ENCODE measurements around the gene CNDP2. TPM values are rescaled to one million over a fixed set of nuclear protein-coding genes. Genes with fewer than 3 reads are reported as not detected.

CNDP2 gene
- total RNA-seq, result 37.9 and 52.4 TPM in 2 replicates

GRCh38 chr18:74495581-74496507 is at the start of gene CNDP2:
TSS of gene CNDP2 (plus strand) at chr18:74496363. CDS start at chr18:74499974, 3,611 bp downstream.

DNA sequence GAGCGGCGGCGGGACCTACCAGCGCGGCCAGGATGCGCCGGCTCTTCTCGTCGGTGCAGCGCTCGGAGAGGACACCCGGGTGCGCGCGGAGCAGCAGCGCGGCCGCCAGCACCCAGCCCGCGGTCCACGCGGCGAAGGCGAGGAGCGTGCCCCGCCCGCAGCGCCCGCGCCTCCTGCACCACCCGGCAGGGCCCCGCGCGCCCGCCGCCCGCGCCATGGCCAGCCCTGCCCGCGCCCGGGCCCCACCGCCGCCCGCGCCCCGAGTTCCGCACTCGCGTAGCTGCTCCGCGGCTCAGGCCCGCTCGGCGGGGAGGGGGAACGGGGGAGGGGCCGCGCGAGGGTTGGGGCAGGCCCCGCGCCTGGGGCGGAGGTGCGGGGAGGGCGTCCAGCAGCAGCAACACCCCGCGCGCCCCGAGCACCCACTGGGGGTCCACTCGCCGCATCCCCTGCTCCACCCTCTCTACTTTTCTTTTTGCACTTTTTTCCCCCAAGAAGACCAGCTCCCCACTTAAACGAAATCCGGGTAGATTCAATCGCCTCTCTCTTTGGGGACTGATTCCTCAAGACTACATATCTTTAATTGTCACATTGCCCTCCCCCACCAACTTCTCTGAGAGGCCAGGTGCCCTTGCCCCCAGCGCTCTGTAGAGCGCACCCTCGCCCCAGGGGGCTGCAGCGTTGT is 39.0 kb upstream of the CNDP2 start, which contains the start of gene DIPK1C:
TSS of gene DIPK1C (minus strand) at position 266 of the 682 bp plus-strand sequence. CDS start at position 217, 49 bp downstream.

GRCh38 chr18:74534150-74534969 is 38.2 kb downstream of the CNDP2 start, which contains the start of gene CNDP1:
TSS of gene CNDP1 (plus strand) at chr18:74534500. CDS start at chr18:74534668, 168 bp downstream.

Other genes with a start within 250 kb of the CNDP2 start
- 45.0 and 82.1 TPM in 2 replicates for gene CYB5A, start 204.4 kb upstream of the CNDP2 start, total RNA-seq
- gene C18orf63, start 180.5 kb upstream of the CNDP2 start, total RNA-seq, result not detected in 2 replicates
- not detected in 2 replicates for gene DIPK1C, start 39.1 kb upstream of the CNDP2 start, total RNA-seq
- gene CNDP1, start 38.1 kb downstream of the CNDP2 start, total RNA-seq, result 0.06 TPM in 1 of 2 replicates, not detected in the other
- 12.9 and 13.6 TPM in 2 replicates for gene ZNF407, start 101.5 kb downstream of the CNDP2 start, total RNA-seq

Measured in aortic smooth muscle cell (primary cell).